ENCODE results near the gene RUNX2.
"Not testable (repeated sequence)": the region's sequence is repeated elsewhere in the genome, so short reads cannot be mapped to it uniquely, and the experiment has no call there.

The RUNX2 gene

DNA sequence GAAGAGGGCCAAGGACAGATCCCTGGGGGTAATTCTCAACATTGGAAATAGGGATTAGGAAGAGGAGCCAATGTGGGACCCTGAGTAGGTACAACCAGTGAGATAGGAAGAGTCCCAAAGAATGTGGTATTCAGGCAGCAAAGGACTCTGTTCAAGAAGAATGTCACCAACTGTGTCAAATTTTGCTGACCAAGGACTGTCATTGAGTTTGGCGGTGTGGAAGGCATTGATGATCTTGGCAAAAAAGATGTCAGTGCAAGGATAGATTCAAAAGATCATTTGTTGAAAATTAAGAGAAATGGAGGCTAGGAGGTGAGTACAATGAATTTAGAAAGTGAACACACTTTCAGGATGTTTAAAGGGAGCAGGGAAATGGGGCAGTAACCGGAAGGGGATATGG, 132.0 kb downstream of the RUNX2 start:
- no peaks in the 10 kb centered on the region for H3K9me3 Mint-ChIP-seq
- H3K4me3 Mint-ChIP-seq = no peak overlapping the region
- peaks cover 7% of the 10 kb centered on the region for H3K4me1 Mint-ChIP-seq (ENCODE audit: low read depth)
- H3K36me3 Mint-ChIP-seq (ENCODE audit: low read depth) = peaks cover 8% of the 10 kb centered on the region
- H3K27me3 Mint-ChIP-seq (ENCODE audit: low read depth) = no peaks in the 10 kb centered on the region
- no peak overlapping the region for H3K27ac Mint-ChIP-seq

DNA sequence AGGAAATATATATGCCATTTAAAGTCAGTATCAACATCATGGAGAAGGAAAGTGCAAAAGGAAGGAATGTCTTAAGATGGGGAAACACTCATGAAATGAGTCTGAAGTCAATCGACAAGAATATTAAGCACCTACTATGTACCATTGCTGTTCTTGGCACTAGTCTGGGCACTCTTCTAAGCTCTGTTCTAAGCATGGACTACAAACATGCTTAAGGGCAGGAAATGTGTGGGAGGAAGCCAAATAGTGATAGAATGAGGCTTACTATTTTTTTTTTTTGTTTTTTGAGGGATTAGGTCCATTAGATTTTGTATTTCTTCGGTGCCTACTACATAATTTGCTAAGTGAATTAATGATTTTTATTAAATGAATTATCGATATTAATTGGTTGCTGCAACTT, 133.4 kb downstream of the RUNX2 start:
- no peaks in the 10 kb centered on the region for H3K27me3 Mint-ChIP-seq (ENCODE audit: low read depth)
- no peak overlapping the region for H3K4me3 Mint-ChIP-seq
- peaks cover 7% of the 10 kb centered on the region for H3K4me1 Mint-ChIP-seq (ENCODE audit: low read depth)
- H3K27ac Mint-ChIP-seq = no peak overlapping the region
- peaks cover 6% of the 10 kb centered on the region for H3K36me3 Mint-ChIP-seq (ENCODE audit: low read depth)
- H3K9me3 Mint-ChIP-seq = no peaks in the 10 kb centered on the region

DNA sequence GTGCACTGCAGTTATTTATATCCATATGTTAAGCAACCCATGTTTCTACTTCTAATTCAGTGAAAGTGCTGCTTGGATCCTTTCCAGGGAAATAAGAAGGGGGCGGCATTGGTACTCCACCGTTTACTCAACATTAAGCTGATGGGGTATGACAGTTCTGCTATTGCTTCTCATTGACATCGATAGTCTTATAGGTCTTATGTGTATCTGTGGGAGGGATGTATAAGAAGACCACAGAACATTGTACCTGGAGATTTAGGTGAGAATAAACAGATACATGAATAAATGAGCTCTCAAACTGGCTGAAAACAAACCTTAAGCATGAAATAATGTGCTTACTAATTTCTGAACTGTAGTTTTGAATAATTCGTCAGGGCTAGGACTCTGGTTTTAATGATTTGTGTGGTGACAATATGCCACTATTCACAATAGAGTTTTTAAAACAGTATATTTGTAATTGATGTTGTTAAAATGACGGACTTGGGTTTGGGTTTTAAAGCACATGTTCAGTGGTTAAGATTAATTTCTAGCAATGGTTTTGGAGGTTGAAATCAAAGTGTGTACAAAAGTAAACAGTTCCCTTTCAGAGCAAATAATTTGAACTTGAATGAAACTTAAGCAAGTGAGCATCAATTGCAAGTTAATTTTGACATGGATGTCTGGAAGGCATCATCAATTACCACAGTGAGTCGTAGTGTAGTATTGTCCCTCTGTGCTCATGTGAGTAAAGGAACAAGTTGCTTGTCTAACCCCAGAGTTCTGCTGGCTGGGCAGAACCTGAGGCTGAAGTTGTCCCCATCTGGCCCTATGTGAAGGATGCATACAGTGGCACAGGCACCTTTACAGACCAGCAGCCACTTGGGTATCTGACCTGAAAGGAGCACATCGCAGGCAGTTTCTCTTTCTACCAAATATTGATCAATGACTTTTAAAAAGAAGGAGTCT, 134.3 kb downstream of the RUNX2 start:
- Mint-ChIP-seq H3K9me3 (no peaks in the 10 kb centered on the region), H3K27ac (no peak overlapping the region), H3K27me3 (ENCODE audit: low read depth) (no peaks in the 10 kb centered on the region)

DNA sequence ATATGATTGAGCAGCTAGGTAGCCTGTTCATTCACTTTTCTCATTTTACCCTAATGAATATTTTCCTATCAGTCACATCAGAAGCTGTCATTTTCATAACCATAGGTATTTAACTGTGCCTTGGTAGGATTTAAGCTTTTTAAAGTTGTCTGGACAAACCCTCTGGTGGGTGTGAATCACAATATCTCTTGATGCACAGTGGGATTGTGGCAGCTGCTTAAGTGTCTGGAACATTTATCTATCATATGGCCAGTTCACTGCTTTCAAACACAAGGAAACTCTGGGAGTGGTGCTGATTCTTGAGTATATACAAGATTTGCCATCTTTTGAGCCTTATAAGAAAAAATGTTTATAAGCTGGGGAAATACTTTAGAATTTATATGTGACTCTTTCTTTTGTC, 136.6 kb downstream of the RUNX2 start:
- Mint-ChIP-seq H3K4me1 (ENCODE audit: low read depth) (peaks cover 9% of the 10 kb centered on the region), H3K9me3 (no peaks in the 10 kb centered on the region), H3K36me3 (ENCODE audit: low read depth) (peaks cover 6% of the 10 kb centered on the region), H3K4me3 (no peak overlapping the region), H3K27ac (no peak overlapping the region), H3K27me3 (ENCODE audit: low read depth) (no peaks in the 10 kb centered on the region)

More for the DNA sequence above, 134.3 kb downstream of the RUNX2 start:
- peaks cover 2% of the 10 kb centered on the region for H3K4me1 Mint-ChIP-seq (ENCODE audit: low read depth)
- peaks cover under 1% of the 10 kb centered on the region for H3K36me3 Mint-ChIP-seq (ENCODE audit: low read depth)
- no peak overlapping the region for H3K4me3 Mint-ChIP-seq

DNA sequence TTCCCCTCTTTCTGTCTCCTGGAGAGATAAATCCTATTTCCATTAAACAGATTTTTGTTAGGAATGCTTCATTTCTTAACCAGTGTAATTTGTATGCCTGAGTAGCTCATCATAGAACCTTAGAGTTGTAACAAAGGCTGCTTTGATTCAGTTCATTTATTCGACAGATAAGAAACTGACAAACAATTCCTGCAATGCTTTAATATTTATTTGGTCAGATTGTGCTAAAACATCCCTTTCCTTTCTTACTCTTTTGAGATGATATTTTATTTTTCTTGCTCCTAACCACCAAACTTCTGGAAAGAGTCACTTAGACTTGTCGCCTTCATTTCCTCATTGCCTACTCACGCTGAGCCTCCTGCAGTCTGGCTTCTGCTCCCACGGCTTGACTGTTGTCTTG, 138.6 kb downstream of the RUNX2 start:
- peaks cover 15% of the 10 kb centered on the region for H3K4me1 Mint-ChIP-seq (ENCODE audit: low read depth)

DNA sequence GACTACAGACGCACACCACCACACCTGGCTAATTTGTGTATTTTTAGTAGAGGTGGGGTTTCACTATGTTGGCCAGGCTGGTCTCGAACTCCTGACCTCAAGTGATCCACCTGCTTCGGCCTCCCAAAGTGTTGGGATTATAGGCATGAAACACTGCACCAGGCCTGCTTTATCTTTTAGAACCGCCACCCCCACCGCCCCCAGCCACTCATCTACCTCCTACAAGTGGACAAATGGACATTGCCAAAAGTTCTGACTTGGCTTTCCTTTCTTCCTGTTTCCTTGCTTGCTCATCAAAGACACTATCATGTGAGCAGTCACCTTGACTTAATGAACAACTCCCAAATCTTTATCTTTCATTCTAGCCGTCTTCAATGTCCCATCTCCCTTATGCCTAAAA, 139.3 kb downstream of the RUNX2 start:
- H3K9me3 Mint-ChIP-seq; H3K27ac Mint-ChIP-seq; H3K4me3 Mint-ChIP-seq; H3K27me3 Mint-ChIP-seq (ENCODE audit: low read depth): not testable (repeated sequence)
- Mint-ChIP-seq H3K4me1 (ENCODE audit: low read depth) (peaks cover 15% of the 10 kb centered on the region), H3K36me3 (ENCODE audit: low read depth) (peaks cover 12% of the 10 kb centered on the region)

More for the DNA sequence above, 138.6 kb downstream of the RUNX2 start:
- peaks cover 11% of the 10 kb centered on the region for H3K36me3 Mint-ChIP-seq (ENCODE audit: low read depth)
- no peaks in the 10 kb centered on the region for H3K27me3 Mint-ChIP-seq (ENCODE audit: low read depth)
- H3K4me3 Mint-ChIP-seq = no peak overlapping the region
- H3K27ac Mint-ChIP-seq = no peak overlapping the region
- H3K9me3 Mint-ChIP-seq = no peaks in the 10 kb centered on the region

DNA sequence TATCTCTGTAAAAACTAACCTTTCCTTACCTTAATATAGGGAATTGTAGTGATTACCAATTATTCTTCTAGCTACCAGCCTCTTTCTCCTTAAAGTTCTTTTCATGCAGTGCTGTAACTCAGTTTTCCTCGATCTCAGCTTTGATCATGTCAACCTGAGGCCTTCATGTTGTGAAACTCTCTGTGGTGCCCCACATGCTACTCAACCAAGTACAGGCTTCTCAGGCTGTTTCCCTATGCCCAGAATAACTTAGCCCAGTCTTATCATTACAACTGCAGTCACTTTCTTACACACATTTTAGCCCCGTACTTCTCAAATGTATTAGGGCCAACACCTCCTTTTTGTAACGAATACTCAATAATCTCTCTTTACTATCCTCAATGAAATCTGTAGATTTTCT, 139.7 kb downstream of the RUNX2 start:
- peaks cover 12% of the 10 kb centered on the region for H3K36me3 Mint-ChIP-seq (ENCODE audit: low read depth)
- H3K27me3 Mint-ChIP-seq (ENCODE audit: low read depth) = no peaks in the 10 kb centered on the region
- no peaks in the 10 kb centered on the region for H3K9me3 Mint-ChIP-seq
- no peak overlapping the region for H3K27ac Mint-ChIP-seq
- peaks cover 15% of the 10 kb centered on the region for H3K4me1 Mint-ChIP-seq (ENCODE audit: low read depth)
- no peak overlapping the region for H3K4me3 Mint-ChIP-seq

DNA sequence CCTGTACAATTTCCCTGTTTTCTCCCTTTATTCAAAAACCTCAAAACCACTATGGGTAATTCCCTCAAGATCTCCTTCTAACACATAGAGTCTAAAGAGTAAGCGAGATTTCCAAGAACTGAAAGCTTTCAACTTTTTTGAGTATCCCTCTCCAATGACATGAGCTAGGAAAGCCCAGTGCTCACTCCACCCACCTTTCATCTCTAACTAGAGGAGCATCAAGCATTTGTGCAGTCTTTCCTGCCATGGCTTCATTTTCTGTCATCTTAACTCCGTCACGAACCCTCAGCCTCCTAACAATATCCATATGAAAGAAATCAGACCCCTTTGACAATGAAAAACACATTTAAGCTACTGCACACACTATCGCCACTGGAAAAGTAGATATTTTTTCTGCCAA, 141.5 kb downstream of the RUNX2 start:
- H3K27ac Mint-ChIP-seq = no peak overlapping the region
- H3K4me1 Mint-ChIP-seq (ENCODE audit: low read depth) = peaks cover 14% of the 10 kb centered on the region
- H3K27me3 Mint-ChIP-seq (ENCODE audit: low read depth) = no peaks in the 10 kb centered on the region
- H3K9me3 Mint-ChIP-seq = no peaks in the 10 kb centered on the region
- no peak overlapping the region for H3K4me3 Mint-ChIP-seq
- peaks cover 12% of the 10 kb centered on the region for H3K36me3 Mint-ChIP-seq (ENCODE audit: low read depth)

DNA sequence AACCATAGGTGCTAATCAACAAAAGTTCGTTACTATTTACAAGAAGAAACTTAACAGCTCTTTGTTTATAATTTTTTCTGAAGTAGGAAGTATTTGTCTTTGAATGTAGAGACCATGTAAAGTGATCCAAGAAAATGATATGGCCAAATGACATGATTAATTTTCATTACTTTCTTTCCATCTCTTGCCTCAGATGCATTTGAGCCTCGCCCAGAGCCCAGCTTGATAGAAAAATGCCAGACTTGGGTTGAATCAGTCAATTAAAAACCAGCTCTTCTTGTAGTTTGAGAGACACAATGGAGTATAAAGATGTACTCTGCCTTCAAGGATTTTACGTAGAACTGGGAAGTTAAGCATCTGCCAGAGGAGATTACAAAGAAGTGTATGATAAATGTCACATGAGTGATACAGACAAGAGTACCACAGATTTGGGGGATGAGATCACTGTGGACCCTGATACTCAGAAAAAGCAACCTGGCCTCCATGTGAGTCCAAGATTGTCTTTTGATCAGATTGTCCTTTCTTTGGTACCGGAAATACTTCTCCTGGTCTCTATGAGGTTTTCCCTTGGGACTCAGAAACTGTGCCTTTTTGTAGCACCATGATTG, 142.1 kb downstream of the RUNX2 start:
- H3K27ac Mint-ChIP-seq = no peak overlapping the region

GRCh38 chr6:45472382-45472781, 144.3 kb downstream of the RUNX2 start:
- Mint-ChIP-seq H3K9me3 (no peaks in the 10 kb centered on the region), H3K36me3 (ENCODE audit: low read depth) (peaks cover 12% of the 10 kb centered on the region), H3K4me1 (ENCODE audit: low read depth) (peaks cover 14% of the 10 kb centered on the region), H3K27ac (no peak overlapping the region), H3K27me3 (ENCODE audit: low read depth) (no peaks in the 10 kb centered on the region), H3K4me3 (no peak overlapping the region)

More for the DNA sequence above, 142.1 kb downstream of the RUNX2 start:
- H3K4me1 Mint-ChIP-seq (ENCODE audit: low read depth) = peaks cover 14% of the 10 kb centered on the region
- H3K36me3 Mint-ChIP-seq (ENCODE audit: low read depth) = peaks cover 12% of the 10 kb centered on the region
- H3K27me3 Mint-ChIP-seq (ENCODE audit: low read depth) = no peaks in the 10 kb centered on the region
- no peak overlapping the region for H3K4me3 Mint-ChIP-seq
- H3K9me3 Mint-ChIP-seq = no peaks in the 10 kb centered on the region

DNA sequence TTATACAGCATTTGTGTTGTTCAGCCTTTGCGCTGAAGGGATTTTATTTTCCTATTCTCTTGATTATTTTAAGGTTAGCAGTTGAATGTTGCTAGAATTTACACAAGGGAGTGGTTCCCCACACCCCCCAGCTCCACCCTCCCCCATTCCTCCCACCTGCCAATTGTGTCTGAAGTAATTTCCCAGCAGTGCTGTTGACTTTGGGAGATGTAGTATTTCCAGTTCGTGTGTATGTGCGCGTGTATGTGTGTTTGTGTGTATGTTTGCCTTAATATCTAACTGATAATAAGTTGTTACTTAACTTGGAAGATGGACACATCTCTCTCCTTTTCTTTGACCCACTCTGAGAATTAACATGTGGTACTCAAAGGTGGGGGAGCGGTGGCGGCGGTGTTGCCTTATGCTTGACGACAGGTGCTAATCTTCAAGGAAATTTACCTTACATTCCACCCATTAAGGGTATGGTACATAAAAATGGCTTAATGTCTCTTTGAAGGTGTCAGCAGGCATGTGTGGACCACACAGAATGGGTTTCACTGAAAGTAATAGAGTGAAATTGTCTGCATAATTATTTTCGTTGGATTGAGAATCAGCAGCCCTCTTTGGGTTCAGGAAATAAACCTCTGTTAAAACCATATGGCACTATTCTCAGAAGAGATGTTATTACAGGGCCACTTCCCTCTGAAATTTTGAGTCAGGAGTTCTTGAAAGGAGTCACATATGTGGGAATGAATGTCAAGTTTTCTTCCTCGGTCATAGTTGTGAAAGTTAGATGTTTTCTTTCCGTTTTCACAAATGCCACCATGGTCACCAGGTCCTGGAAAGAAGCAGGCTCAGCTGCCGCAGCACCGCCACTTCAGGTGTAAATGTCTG, 145.2 kb downstream of the RUNX2 start:
- H3K4me3 Mint-ChIP-seq = no peak overlapping the region
- peaks cover 8% of the 10 kb centered on the region for H3K36me3 Mint-ChIP-seq (ENCODE audit: low read depth)
- H3K27ac Mint-ChIP-seq = no peak overlapping the region

GRCh38 chr6:45474376-45474775, 146.2 kb downstream of the RUNX2 start:
- Mint-ChIP-seq H3K4me1 (ENCODE audit: low read depth) (peaks cover 8% of the 10 kb centered on the region), H3K27ac (no peak overlapping the region), H3K27me3 (ENCODE audit: low read depth) (no peaks in the 10 kb centered on the region), H3K4me3 (no peak overlapping the region), H3K36me3 (ENCODE audit: low read depth) (peaks cover 8% of the 10 kb centered on the region), H3K9me3 (no peaks in the 10 kb centered on the region)

More for the DNA sequence above, 145.2 kb downstream of the RUNX2 start:
- peaks cover 8% of the 10 kb centered on the region for H3K4me1 Mint-ChIP-seq (ENCODE audit: low read depth)
- H3K9me3 Mint-ChIP-seq = no peaks in the 10 kb centered on the region
- H3K27me3 Mint-ChIP-seq (ENCODE audit: low read depth) = no peaks in the 10 kb centered on the region

DNA sequence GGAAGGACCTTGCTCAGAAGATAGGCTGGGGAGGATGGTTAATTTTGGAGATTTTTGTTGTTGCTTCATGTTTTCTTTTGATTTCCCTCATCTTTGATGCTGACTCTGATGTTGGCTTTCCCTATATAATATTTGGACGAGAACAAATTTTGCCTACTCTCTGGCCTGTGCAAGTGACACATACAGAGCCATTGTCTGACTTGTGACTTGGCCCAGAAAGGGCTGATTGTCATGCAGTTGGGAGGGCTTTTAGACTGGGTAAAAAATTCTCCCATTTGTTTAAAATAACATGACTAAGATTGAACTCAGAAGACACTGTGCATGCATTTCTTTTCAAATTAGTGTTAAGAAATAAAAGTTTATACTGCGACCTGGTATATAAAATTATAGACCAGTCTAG, 148.2 kb downstream of the RUNX2 start:
- no peaks in the 10 kb centered on the region for H3K27me3 Mint-ChIP-seq (ENCODE audit: low read depth)
- peaks cover 2% of the 10 kb centered on the region for H3K36me3 Mint-ChIP-seq (ENCODE audit: low read depth)
- no peak overlapping the region for H3K27ac Mint-ChIP-seq

GRCh38 chr6:45477278-45477677, 149.1 kb downstream of the RUNX2 start:
- Mint-ChIP-seq H3K4me3 (no peak overlapping the region), H3K4me1 (ENCODE audit: low read depth) (peaks cover 4% of the 10 kb centered on the region), H3K9me3 (no peaks in the 10 kb centered on the region), H3K27ac (no peak overlapping the region), H3K27me3 (ENCODE audit: low read depth) (no peaks in the 10 kb centered on the region), H3K36me3 (ENCODE audit: low read depth) (no peaks in the 10 kb centered on the region)

More for the DNA sequence above, 148.2 kb downstream of the RUNX2 start:
- peaks cover 4% of the 10 kb centered on the region for H3K4me1 Mint-ChIP-seq (ENCODE audit: low read depth)
- no peaks in the 10 kb centered on the region for H3K9me3 Mint-ChIP-seq
- H3K4me3 Mint-ChIP-seq = no peak overlapping the region
